NCI-H146 treated with DMSO at 0.1 percent for 48 hours (cell line): ENCODE data around the gene CR1L.
"Not testable (repeated sequence)": the region's sequence is repeated elsewhere in the genome, so short reads cannot be mapped to it uniquely, and the experiment has no call there.

Source experiments
- DNase-seq: peaks from one replicate; lab custom pipeline; 2025; ENCODE audit not compliant: unreplicated experiment; lab: John Stamatoyannopoulos, UW

Gene CR1L

DNA sequence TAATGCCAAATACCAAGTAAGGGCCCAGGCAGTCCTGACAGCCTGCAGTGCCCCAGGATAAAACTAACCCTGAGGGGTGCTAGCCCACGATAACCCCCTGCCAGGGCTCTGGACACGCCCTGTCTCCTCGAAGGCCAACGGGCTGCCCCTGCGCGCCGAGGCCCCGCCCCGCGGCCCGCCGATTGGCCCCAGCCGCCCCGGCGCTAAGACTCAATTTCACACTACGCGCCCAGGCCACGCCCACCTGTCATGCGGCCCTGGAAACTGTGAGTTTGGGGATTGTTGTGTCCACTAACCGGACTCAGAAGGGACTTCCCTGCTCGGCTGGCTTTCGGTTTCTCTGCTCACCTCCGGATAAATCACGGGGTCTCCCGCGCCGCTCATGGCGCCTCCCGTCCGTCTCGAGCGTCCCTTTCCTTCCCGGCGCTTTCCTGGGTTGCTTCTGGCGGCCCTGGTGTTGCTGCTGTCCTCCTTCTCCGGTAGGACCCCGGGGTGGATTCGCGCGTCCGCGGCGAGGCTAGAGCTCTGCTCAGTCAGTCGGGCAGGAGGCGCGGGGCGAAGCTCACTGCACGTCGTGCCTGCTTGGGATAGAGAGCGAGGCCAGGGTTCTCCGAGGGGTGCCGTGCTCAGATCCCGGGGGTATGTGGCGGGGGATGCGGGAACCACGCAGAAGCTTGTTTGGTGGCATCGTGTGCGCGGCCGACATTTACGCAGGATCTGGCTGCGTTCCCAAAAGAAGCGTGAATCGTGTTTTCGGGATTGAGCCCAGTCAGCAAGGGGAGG is at the start of gene CR1L:
CR1L (plus strand) TSS at position 282 of the 783 bp plus-strand sequence; CDS start at position 383, 101 bp downstream.
- DNase-seq = no peak

DNA sequence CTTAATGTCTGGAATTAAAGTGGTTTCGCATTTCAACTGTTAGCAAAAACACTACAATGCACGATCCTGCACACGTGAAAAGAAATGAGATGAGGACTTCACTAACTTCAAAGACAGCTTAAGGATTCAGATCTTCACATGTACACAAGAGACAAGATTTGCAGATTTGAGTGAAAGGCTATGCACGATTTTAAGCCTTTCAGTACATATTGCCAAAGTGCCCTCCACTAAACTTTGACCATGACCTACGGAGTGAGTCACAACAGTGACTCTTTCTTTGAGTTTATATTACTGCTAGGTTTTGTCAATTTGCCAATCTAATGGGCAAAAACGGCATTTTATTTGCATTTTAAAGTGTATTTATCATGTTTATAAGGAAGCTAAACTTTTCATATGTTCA is 41.2 kb upstream of the CR1L start:
- DNase-seq = no peak

DNA sequence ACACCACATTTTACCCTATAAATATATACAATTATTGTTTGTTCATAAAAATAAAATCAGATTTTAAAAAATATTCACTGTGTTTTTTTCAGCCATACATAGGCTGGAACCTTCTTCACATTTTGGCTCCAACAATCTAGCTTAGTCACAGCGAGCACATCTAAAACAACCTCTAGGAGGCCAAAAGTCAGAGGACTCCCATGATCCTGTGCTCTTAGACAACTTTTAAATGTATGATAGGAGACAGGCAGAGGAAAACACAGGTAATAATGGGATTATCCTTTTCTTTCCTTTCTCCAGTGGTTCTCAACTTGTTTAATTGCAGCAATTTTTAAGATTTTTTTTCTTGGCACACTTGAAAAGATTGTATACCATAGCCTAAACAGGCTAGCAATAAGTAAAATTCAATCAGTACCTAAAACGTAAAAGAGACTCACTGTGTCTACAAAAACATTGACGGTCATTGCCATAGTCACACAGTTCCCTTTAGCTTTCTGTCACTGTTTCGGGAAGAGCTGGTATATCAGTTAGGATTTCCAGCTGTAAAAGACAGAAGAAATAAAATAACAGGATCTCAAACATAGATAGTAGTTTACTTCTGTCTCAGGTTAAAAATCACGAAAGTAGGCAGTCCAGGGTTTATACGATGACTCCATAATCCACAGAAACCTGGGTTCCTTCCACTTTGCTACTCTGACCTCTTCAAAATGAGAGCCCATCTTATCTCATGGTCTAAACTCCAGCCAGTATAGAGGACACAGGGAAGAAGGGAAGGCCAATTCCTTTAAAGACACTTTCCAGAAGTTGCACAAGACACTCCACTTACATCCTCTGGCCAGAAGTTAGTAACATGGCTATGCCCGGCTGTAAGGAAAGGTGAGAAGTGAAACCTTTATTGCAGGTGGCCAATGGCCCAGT is 39.2 kb upstream of the CR1L start:
- no peak for DNase-seq

GRCh38 chr1:207606362-207606755 is 38.6 kb upstream of the CR1L start:
- no peak for DNase-seq

DNA sequence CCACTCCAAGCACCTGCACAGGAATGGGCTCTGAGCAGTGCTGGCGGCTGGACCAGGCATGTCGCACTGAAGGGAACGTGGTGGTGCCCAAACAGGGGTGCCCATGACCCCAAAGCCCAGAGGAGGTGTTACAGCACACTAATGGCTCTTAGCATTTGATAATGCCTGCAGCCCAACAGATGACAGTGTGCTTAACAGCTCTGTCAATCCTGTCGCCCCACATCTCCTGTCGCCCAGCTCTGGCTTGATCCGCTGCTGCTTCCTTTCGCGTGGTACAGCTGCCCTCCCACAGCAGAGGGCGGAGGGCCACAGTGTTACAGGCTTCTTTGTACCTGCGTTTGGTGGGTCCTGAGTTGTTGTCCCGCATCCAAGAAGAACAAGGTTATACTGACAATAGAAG is 32.2 kb upstream of the CR1L start:
- no peak for DNase-seq

GRCh38 chr1:207619871-207620542 is 24.9 kb upstream of the CR1L start:
- DNase-seq = peak; percentile 23

- no peak for DNase-seq
These were observed 24.4 kb upstream of the CR1L start for GRCh38 chr1:207620543-207620893.

DNA sequence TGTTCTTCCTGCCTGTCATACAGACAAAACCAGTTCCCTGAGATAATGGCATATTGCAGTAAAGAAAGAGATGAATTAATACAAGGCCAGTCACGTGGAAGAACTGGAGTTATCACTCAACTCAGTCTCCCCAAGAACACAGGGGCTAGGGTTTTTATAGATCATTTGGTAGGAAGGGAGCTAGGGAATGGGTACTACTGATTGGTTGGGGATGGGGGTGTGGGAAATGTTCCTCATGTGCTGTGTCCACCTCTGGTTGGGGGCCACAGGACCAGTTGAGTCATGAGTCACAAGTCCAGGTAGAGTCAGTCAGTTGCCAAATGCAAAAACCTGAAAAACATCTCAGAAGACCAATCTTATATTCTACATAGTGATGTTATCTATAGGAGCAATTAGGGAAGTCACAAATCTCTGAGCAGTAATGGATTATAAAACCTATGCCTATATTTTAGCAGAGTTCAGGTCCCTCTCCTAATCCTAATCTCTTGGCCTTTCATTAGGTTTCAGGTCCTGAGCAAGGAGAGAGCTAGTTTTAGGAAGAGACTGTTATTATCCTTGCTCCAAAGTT is 19.3 kb upstream of the CR1L start:
- not testable (repeated sequence) for DNase-seq

DNA sequence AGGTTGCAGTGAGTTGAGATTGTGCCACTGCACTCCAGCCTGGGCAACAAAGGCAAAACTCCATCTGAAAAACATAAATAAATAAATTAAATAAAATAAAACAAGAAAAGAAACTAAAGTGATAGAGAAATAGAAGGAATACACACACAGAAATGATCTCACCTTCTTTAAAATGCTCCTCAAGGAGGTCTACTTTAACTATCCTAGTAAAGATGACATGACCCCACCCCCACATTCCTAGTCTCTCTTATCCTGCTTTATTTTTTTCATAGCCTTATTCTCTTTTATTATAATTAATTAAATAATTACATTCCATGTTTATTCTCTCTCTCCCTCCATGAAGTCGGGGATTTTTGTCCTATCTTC is 18.0 kb upstream of the CR1L start:
- DNase-seq = no peak

DNA sequence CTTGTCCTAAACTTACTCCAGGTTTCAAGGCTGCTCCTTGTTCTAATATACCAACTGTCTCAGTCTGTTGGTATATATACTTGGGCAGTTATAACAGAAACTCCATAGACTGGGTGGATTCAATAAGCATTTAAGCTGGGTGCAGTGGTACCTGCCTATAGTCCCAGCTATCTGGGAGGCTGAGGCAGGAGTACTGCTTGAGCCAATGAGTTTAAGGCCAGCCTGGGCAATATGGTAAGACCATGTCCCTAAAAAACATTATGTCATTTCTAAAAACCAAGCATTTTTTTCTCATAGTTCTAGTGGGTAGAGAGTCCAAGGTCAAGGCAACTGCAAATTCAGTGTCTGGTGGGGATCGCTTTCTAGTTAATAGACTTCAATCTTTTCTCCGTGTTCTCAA is 17.4 kb upstream of the CR1L start:
- no peak for DNase-seq

- no peak for DNase-seq
These were observed 16.2 kb upstream of the CR1L start for GRCh38 chr1:207628776-207629175.

DNA sequence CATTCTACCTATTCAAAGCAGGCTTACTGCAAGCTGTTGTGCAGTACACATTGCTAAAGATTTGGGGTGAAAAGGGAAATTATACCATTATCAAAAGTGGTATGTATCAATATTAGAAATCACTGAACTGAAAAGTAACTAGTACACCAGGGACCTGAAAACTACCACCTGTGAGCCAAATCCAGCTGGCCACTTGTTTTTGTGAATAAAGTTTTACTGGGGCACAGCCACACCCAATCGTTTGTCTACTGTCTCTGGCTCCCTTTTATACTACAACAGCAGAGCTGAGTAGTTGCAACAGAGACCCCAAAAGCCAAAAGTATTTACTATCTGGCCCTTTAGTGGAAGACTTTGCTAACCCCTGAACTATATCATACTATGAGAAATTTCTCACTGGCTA is 13.8 kb upstream of the CR1L start:
- no peak for DNase-seq

DNA sequence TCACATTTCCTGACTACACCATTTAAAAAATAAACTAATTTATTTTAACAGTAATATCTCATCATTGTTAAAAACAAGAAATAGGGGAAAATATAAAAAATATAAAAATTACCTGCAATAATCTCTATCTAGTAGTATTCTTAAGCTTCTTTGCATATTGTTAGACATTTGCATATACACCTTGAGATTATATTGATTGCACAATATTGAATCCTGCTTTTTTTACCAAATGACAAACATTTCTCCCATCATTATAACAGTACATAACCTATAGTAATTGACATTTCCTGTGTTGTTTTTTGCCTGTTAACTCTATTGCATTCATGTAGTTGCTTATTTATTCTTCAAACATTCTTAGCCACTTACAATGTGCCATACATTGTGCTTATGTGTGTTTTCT is 11.7 kb upstream of the CR1L start:
- DNase-seq = no peak

DNA sequence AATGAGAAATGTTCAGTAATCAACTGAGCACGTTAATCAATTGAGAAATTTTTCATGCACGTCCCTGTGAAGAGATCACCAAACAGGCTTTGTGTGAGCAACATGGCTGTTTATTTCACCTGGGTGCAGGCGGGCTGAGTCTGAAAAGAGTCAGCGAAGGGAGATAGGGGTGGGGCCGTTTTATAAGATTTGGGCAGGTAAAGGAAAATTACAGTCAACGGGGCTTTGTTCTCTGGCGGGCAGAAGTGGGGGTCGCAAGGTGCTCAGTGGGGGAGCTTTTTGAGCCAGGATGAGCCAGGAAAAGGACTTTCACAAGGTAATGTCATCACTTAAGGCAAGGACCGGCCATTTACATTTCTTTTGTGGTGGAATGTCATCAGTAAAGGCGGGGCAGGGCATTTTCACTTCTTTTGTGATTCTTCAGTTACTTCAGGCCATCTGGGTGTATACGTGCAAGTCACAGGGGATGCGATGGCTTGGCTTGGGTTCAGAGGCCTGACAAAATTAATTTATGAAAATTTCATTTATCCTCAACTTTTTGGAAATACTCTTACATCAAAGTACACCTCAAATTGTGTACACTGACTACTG is 11.1 kb upstream of the CR1L start:
- not testable (repeated sequence) for DNase-seq

DNA sequence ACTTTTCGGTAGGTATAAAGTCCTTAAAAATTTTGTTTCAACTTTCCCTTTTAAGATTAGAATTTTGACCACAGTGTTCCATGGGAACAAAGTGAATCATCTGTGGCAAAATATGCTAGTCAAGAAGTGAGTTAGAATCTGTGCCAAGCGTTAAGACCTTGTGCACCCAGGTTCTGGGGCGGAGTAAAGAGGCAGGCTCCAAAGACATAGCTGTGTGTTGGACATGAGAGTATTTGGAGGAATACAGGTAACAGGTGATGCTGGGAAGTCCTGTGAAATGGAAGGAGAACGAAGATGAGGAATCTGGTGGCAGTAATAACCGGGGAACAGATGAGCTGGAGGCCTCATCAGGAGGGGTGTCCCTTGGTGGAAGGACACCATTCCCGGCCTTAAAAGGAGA is 10.6 kb upstream of the CR1L start:
- DNase-seq = not testable (repeated sequence)

GRCh38 chr1:207635569-207636186 is 9.3 kb upstream of the CR1L start:
- not testable (repeated sequence) for DNase-seq

GRCh38 chr1:207638487-207639145 is 6.3 kb upstream of the CR1L start:
- not testable (repeated sequence) for DNase-seq

- DNase-seq = not testable (repeated sequence)
These were observed 5.6 kb upstream of the CR1L start for GRCh38 chr1:207639362-207639761.

- no peak for DNase-seq
These were observed 624 bp upstream of the CR1L start for GRCh38 chr1:207644166-207644851.
